ENCODE results near the gene KRTAP5-8.
"Not testable (repeated sequence)": the region's sequence is repeated elsewhere in the genome, so short reads cannot be mapped to it uniquely, and the experiment has no call there.

Gene KRTAP5-8

GRCh38 chr11:71580057-71581003 is 42.5 kb downstream of the KRTAP5-8 start:
- Histone ChIP-seq H3K27ac (ENCODE audit: low read length) (no peak overlapping the region), H3K27me3 (ENCODE audit: low read depth, low read length) (peaks cover 24% of the 10 kb centered on the region), H3K4me1 (ENCODE audit: low read length) (peaks cover 6% of the 10 kb centered on the region), H3K9ac (ENCODE audit: low read length) (no peak overlapping the region), H2AFZ (ENCODE audit: low read depth, low read length) (peak overlapping the region; percentile 87; the same call in 1 of the 2 replicates), H3K36me3 (replicated peaks; ENCODE audit: low read depth, low read length) (no peaks in the 10 kb centered on the region), H3K4me2 (ENCODE audit: low read length) (peak overlapping the region; percentile 63), H4K20me1 (ENCODE audit: insufficient read depth, low read length) (no peaks in the 10 kb centered on the region), H3K4me3 (ENCODE audit: low read length) (peak overlapping the region; percentile 38; the same call in 1 of the 2 replicates), H3K79me2 (ENCODE audit: low read length) (no peaks in the 10 kb centered on the region), H3K9me3 (ENCODE audit: insufficient read depth, low read length) (no peaks in the 10 kb centered on the region)
- TF ChIP-seq EZH2phosphoT487 (IDR thresholded peaks at IDR 0.05; ENCODE audit: low read depth) = no peak
- peak; percentile 56 for TF ChIP-seq CTCF (IDR thresholded peaks at IDR 0.05; ENCODE audit: low read depth, low read length)

- Histone ChIP-seq H3K4me2 (ENCODE audit: low read length) (no peak overlapping the region), H4K20me1 (ENCODE audit: insufficient read depth, low read length) (no peaks in the 10 kb centered on the region), H3K9ac (ENCODE audit: low read length) (no peak overlapping the region), H2AFZ (ENCODE audit: low read depth, low read length) (no peak overlapping the region), H3K27ac (ENCODE audit: low read length) (no peak overlapping the region), H3K79me2 (ENCODE audit: low read length) (no peaks in the 10 kb centered on the region), H3K27me3 (ENCODE audit: low read depth, low read length) (peaks cover 12% of the 10 kb centered on the region; the same call in 1 of the 2 replicates), H3K4me1 (ENCODE audit: low read length) (peaks cover 6% of the 10 kb centered on the region), H3K9me3 (ENCODE audit: insufficient read depth, low read length) (no peaks in the 10 kb centered on the region), H3K4me3 (ENCODE audit: low read length) (no peak overlapping the region), H3K36me3 (replicated peaks; ENCODE audit: low read depth, low read length) (no peaks in the 10 kb centered on the region)
- TF ChIP-seq EZH2phosphoT487 (IDR thresholded peaks at IDR 0.05; ENCODE audit: low read depth) (no peak), CTCF (IDR thresholded peaks at IDR 0.05; ENCODE audit: low read depth, low read length) (no peak)
Observed at GRCh38 chr11:71581826-71582225, 44.0 kb downstream of the KRTAP5-8 start.

GRCh38 chr11:71582309-71582895 is 44.6 kb downstream of the KRTAP5-8 start, which contains the start of gene KRTAP5-11:
Gene KRTAP5-11, minus strand, starts transcription at chr11:71582875. Its CDS starts 38 bp downstream, at chr11:71582837.
- Histone ChIP-seq H3K27me3 (ENCODE audit: low read depth, low read length) (peaks cover 12% of the 10 kb centered on the region; the same call in 1 of the 2 replicates), H3K9me3 (ENCODE audit: insufficient read depth, low read length) (no peaks in the 10 kb centered on the region), H3K4me2 (ENCODE audit: low read length) (no peak within 1 kb of the TSS), H3K27ac (ENCODE audit: low read length) (no peak within 1 kb of the TSS), H4K20me1 (ENCODE audit: insufficient read depth, low read length) (no peaks in the 10 kb centered on the region), H2AFZ (ENCODE audit: low read depth, low read length) (no peak within 1 kb of the TSS), H3K9ac (ENCODE audit: low read length) (no peak within 1 kb of the TSS), H3K4me1 (ENCODE audit: low read length) (peaks cover 6% of the 10 kb centered on the region), H3K79me2 (ENCODE audit: low read length) (no peaks in the 10 kb centered on the region), H3K4me3 (ENCODE audit: low read length) (no peak within 1 kb of the TSS), H3K36me3 (replicated peaks; ENCODE audit: low read depth, low read length) (no peaks in the 10 kb centered on the region)
- TF ChIP-seq EZH2phosphoT487 (IDR thresholded peaks at IDR 0.05; ENCODE audit: low read depth) (no peak), CTCF (IDR thresholded peaks at IDR 0.05; ENCODE audit: low read depth, low read length) (no peak)

- not testable (repeated sequence) for H2AFZ ChIP-seq (ENCODE audit: low read depth, low read length); H3K4me2 ChIP-seq (ENCODE audit: low read length); H4K20me1 ChIP-seq (ENCODE audit: insufficient read depth, low read length); H3K9ac ChIP-seq (ENCODE audit: low read length); H3K9me3 ChIP-seq (ENCODE audit: insufficient read depth, low read length); H3K4me1 ChIP-seq (ENCODE audit: low read length); H3K4me3 ChIP-seq (ENCODE audit: low read length); H3K36me3 ChIP-seq (replicated peaks; ENCODE audit: low read depth, low read length); H3K27ac ChIP-seq (ENCODE audit: low read length); H3K79me2 ChIP-seq (ENCODE audit: low read length)
- H3K27me3 ChIP-seq (ENCODE audit: low read depth, low read length) = peaks cover 12% of the 10 kb centered on the region; the same call in 1 of the 2 replicates
Observed at GRCh38 chr11:71582969-71583368, 45.1 kb downstream of the KRTAP5-8 start.

- not testable (repeated sequence) for H3K9me3 ChIP-seq (ENCODE audit: insufficient read depth, low read length); H3K27ac ChIP-seq (ENCODE audit: low read length); H3K4me1 ChIP-seq (ENCODE audit: low read length); H3K4me3 ChIP-seq (ENCODE audit: low read length); H3K79me2 ChIP-seq (ENCODE audit: low read length); H2AFZ ChIP-seq (ENCODE audit: low read depth, low read length); H4K20me1 ChIP-seq (ENCODE audit: insufficient read depth, low read length); H3K27me3 ChIP-seq (ENCODE audit: low read depth, low read length); H3K36me3 ChIP-seq (replicated peaks; ENCODE audit: low read depth, low read length); H3K4me2 ChIP-seq (ENCODE audit: low read length); H3K9ac ChIP-seq (ENCODE audit: low read length)
Observed at GRCh38 chr11:71585673-71586072, 47.8 kb downstream of the KRTAP5-8 start.

GRCh38 chr11:71588314-71588713 is 50.5 kb downstream of the KRTAP5-8 start:
- H2AFZ ChIP-seq (ENCODE audit: low read depth, low read length); H3K36me3 ChIP-seq (replicated peaks; ENCODE audit: low read depth, low read length); H3K4me3 ChIP-seq (ENCODE audit: low read length); H3K27ac ChIP-seq (ENCODE audit: low read length); H3K4me1 ChIP-seq (ENCODE audit: low read length); H3K79me2 ChIP-seq (ENCODE audit: low read length); H3K9ac ChIP-seq (ENCODE audit: low read length); H4K20me1 ChIP-seq (ENCODE audit: insufficient read depth, low read length); H3K4me2 ChIP-seq (ENCODE audit: low read length); H3K9me3 ChIP-seq (ENCODE audit: insufficient read depth, low read length); H3K27me3 ChIP-seq (ENCODE audit: low read depth, low read length): not testable (repeated sequence)

Data from OCI-LY3 (cell line).